ENCODE data around the gene ZNF341.

Gene ZNF341

DNA sequence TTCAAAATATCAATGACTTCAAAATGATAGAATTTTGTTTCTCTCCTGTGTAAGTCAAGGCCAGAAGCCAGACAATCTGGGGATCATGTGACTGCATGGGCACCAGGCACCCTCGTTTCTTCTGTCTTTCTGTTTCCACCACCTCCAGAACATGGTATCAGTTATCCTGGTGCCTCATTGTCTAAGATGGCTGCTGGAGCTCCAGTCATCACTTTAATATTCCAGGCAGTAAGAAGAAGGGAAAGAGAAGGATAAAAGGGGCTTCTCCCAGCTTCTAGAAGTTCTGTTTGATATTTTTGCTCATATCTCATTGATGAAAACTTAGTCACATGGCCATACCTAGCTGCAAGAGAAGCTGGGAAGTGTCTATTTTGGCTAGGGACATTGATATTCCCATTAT is 25.7 kb downstream of the ZNF341 start:
- TF ChIP-seq, protein P1, sequence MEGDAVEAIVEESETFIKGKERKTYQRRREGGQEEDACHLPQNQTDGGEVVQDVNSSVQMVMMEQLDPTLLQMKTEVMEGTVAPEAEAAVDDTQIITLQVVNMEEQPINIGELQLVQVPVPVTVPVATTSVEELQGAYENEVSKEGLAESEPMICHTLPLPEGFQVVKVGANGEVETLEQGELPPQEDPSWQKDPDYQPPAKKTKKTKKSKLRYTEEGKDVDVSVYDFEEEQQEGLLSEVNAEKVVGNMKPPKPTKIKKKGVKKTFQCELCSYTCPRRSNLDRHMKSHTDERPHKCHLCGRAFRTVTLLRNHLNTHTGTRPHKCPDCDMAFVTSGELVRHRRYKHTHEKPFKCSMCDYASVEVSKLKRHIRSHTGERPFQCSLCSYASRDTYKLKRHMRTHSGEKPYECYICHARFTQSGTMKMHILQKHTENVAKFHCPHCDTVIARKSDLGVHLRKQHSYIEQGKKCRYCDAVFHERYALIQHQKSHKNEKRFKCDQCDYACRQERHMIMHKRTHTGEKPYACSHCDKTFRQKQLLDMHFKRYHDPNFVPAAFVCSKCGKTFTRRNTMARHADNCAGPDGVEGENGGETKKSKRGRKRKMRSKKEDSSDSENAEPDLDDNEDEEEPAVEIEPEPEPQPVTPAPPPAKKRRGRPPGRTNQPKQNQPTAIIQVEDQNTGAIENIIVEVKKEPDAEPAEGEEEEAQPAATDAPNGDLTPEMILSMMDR (IDR thresholded peaks at IDR 0.05) = no peak

GRCh38 chr20:33761698-33762250 is 30.0 kb downstream of the ZNF341 start:
- TF ChIP-seq, protein P1 (IDR thresholded peaks at IDR 0.05) = no peak

GRCh38 chr20:33765099-33765498 is 33.3 kb downstream of the ZNF341 start:
- TF ChIP-seq, protein P1 (IDR thresholded peaks at IDR 0.05) = no peak

DNA sequence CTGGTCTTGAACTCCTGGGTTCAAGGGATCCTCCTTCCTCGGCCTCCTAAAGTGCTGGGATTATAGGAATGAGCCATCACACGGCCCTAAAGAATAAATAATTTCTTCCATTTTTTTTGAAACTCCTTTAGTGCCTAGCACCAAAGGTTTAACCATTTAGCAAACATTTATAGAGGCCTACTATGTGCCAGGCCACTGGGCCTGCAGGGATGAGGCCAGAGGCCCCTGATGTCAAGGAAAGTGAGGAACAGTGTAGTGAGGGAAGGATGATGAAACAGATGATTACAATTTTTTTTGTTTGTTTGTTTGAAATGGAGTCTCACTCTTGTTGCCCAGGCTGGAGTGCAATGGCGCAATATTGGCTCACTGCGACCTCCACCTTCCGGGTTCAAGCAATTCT is 33.8 kb downstream of the ZNF341 start:
- TF ChIP-seq, protein P1 (IDR thresholded peaks at IDR 0.05) = no peak

- TF ChIP-seq, protein P1 (IDR thresholded peaks at IDR 0.05) = no peak
Measured at GRCh38 chr20:33766686-33767085, 34.9 kb downstream of the ZNF341 start.

DNA sequence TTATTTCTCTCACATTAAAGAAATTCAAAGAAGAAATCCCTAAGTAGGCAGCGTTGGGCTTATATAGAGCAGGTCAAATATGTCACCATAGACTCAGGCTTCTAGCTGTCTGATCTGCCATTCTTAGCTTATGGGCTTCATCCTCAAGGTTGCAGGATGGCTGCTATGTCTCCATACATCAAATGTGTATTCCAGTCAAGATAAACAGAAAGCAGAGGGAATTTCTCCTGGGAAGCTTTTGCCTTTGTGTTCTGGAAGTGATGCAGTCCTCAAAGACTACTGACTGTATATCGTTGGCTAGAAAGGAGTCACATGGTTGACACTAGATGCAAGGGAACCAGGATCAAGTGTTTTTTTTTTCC is 36.0 kb downstream of the ZNF341 start:
- TF ChIP-seq, protein P1 (IDR thresholded peaks at IDR 0.05) = no peak

- TF ChIP-seq, protein P1 (IDR thresholded peaks at IDR 0.05) = no peak
Measured at GRCh38 chr20:33769043-33769442, 37.2 kb downstream of the ZNF341 start.

GRCh38 chr20:33770005-33770404 is 38.2 kb downstream of the ZNF341 start:
- TF ChIP-seq, protein P1 (IDR thresholded peaks at IDR 0.05) = no peak

Measured in LNCAP (cell line).